ENCODE results near the gene PRAME. TPM values are rescaled to one million over a fixed set of nuclear protein-coding genes. Genes with fewer than 3 reads are reported as not detected.

The PRAME gene
- total and polyA plus RNA-seq, 5 donors from 2014 or later = not detected

DNA sequence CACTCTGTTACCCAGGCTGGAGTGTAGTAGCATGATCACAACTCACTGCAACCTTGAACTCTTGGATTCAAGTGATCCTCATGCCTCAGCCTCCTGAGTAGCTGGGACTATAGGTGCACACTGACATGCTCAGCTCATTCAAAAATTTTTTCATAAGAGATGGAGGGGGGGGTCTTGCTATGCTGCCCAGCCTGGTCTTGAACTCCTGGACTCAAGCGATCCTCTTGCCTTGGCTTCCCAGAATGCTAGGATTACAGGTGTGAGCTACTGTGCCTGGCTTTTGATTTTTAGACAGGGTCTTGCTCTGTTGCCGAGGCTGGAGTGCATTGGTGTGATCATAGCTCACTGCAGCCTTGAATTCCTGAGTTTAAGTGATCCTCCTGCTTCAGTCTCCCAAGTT is 14.0 kb downstream of the PRAME start:
- no peaks in the 10 kb centered on the region for H3K27me3 ChIP-seq (ENCODE audit: control insufficient read depth, insufficient read depth, low read length)
- no peaks in the 10 kb centered on the region for H3K9me3 ChIP-seq (ENCODE audit: control insufficient read depth in 2 of 2, low read length in 2 of 2)
- no peaks in the 10 kb centered on the region for H3K36me3 Mint-ChIP-seq
- DNase-seq (no peak), ATAC-seq (ENCODE audit: low read depth in 2 of 2) (no peak)
- no peaks in the 10 kb centered on the region for H3K4me1 ChIP-seq (ENCODE audit: control insufficient read depth, insufficient read depth, low read length, poor library complexity, severe bottlenecking)
- no peaks in the 10 kb centered on the region for H3K36me3 ChIP-seq (ENCODE audit: control insufficient read depth, insufficient read depth, low read length)
- H3K4me3 ChIP-seq (ENCODE audit: low read depth, low read length) = no peak overlapping the region
- no peak overlapping the region for H3K27ac ChIP-seq (ENCODE audit: insufficient read depth, low read length, poor library complexity, severe bottlenecking)
- H3K4me3 Mint-ChIP-seq = no peak overlapping the region
- H3K27ac Mint-ChIP-seq = no peak overlapping the region
- no peaks in the 10 kb centered on the region for H3K4me1 Mint-ChIP-seq
- H3K9me3 Mint-ChIP-seq = peaks cover 0 to 2% (median 0%) of the 10 kb centered on the region in 7 donors
- peaks cover 1% of the 10 kb centered on the region for H3K27me3 Mint-ChIP-seq

DNA sequence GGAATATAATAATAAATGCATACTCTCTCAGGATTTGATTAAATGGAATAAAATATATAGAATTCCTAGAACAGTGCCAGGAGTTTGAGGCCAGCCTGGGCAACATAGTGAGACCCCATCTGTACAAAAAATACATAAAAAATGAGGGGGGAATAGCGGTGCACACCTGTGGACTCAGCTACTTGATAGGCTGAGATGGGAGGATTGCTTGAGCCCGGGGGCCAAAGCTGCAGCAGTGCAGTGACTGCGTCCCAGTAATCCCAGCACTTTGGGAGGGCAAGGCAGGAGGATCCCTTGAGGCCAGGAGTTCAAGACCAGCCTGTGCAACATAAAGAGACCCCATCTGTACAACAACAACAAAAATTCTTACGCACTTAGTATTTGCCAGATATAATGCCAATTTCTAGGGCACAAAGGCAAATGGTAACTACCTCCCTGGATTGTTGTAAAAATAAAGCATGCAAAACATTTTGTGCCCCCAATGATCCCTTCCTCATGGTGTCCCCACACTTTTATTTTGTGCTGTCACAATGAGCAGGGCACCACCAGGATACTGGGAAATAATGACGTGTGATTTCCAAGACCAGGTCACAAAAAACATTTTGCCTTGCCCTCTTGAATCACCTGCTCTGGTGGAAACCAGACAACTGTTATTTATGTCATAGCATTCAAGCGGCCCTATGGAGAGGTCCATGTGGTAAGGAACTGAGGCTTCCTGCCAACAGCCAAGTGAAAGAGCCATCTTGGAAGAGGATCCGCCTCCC is 20.7 kb downstream of the PRAME start:
- Histone ChIP-seq H3K27ac (ENCODE audit: insufficient read depth, low read length, poor library complexity, severe bottlenecking) (no peak overlapping the region), H3K9me3 (ENCODE audit: control insufficient read depth in 2 of 2, low read length in 2 of 2) (no peaks in the 10 kb centered on the region), H3K4me3 (ENCODE audit: low read depth, low read length) (no peak overlapping the region), H3K36me3 (ENCODE audit: control insufficient read depth, insufficient read depth, low read length) (no peaks in the 10 kb centered on the region), H3K4me1 (ENCODE audit: control insufficient read depth, insufficient read depth, low read length, poor library complexity, severe bottlenecking) (no peaks in the 10 kb centered on the region), H3K27me3 (ENCODE audit: control insufficient read depth, insufficient read depth, low read length) (no peaks in the 10 kb centered on the region)
- no peak overlapping the region for H3K4me3 Mint-ChIP-seq
- peaks cover 19% of the 10 kb centered on the region for H3K27me3 Mint-ChIP-seq
- no peaks in the 10 kb centered on the region for H3K4me1 Mint-ChIP-seq
- H3K9me3 Mint-ChIP-seq = peaks cover 0 to 2% (median 0%) of the 10 kb centered on the region in 7 donors
- no peak overlapping the region for H3K27ac Mint-ChIP-seq
- no peak for DNase-seq
- H3K36me3 Mint-ChIP-seq = no peaks in the 10 kb centered on the region
- no peak for ATAC-seq (ENCODE audit: low read depth in 2 of 2)

DNA sequence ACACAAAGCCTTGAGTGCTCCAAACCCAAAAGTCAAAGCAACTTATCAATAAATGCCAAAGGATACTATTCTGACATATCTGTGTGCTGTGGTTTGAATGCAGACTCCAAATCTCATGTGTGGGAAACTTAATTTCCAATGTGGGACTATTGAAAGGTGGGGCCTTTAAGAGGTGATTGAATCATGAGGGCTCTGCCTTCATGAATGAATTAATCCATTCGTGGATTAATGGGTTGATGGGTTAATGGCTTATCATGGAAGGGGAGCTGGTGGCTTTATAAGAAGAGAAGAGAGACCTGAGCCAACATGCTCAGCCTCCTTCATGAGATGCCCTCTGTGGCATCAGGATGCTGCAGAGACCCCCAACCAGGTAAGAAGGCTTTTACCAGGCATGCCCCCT is 22.1 kb downstream of the PRAME start:
- no peak overlapping the region for H3K4me3 Mint-ChIP-seq
- Histone ChIP-seq H3K27ac (ENCODE audit: insufficient read depth, low read length, poor library complexity, severe bottlenecking) (no peak overlapping the region), H3K27me3 (ENCODE audit: control insufficient read depth, insufficient read depth, low read length) (no peaks in the 10 kb centered on the region), H3K36me3 (ENCODE audit: control insufficient read depth, insufficient read depth, low read length) (no peaks in the 10 kb centered on the region), H3K4me3 (ENCODE audit: low read depth, low read length) (no peak overlapping the region), H3K4me1 (ENCODE audit: control insufficient read depth, insufficient read depth, low read length, poor library complexity, severe bottlenecking) (no peaks in the 10 kb centered on the region), H3K9me3 (ENCODE audit: control insufficient read depth in 2 of 2, low read length in 2 of 2) (no peaks in the 10 kb centered on the region)
- H3K36me3 Mint-ChIP-seq = no peaks in the 10 kb centered on the region
- H3K27me3 Mint-ChIP-seq = peaks cover 19% of the 10 kb centered on the region
- H3K9me3 Mint-ChIP-seq = peaks cover 0 to 2% (median 0%) of the 10 kb centered on the region in 7 donors
- ATAC-seq (ENCODE audit: low read depth in 2 of 2) (no peak), DNase-seq (no peak)
- no peaks in the 10 kb centered on the region for H3K4me1 Mint-ChIP-seq
- no peak overlapping the region for H3K27ac Mint-ChIP-seq

DNA sequence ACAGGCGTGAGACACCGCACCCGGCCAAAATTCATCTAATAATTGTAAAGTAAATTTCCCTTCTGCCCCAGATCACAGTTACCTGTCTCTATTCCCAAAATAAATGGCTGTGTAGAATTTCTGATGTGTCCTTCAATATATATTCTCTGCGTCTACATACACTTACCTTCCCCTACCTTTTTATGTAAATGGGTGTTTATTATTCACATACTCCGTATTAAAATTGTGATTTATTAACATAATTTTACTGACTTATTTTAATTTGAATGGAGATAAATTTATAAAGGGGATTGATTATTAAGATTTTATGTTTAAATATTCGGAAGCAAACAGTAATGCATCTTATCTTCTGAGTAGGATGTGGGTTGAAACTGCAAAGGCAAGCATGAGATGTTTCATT is 22.6 kb downstream of the PRAME start:
- Histone ChIP-seq H3K9me3 (ENCODE audit: control insufficient read depth in 2 of 2, low read length in 2 of 2) (no peaks in the 10 kb centered on the region), H3K36me3 (ENCODE audit: control insufficient read depth, insufficient read depth, low read length) (no peaks in the 10 kb centered on the region), H3K4me1 (ENCODE audit: control insufficient read depth, insufficient read depth, low read length, poor library complexity, severe bottlenecking) (no peaks in the 10 kb centered on the region), H3K27ac (ENCODE audit: insufficient read depth, low read length, poor library complexity, severe bottlenecking) (no peak overlapping the region), H3K4me3 (ENCODE audit: low read depth, low read length) (no peak overlapping the region), H3K27me3 (ENCODE audit: control insufficient read depth, insufficient read depth, low read length) (no peaks in the 10 kb centered on the region)
- Mint-ChIP-seq H3K27ac (no peak overlapping the region), H3K27me3 (peaks cover 19% of the 10 kb centered on the region), H3K9me3 (peaks cover 0 to 2% (median 0%) of the 10 kb centered on the region in 7 donors), H3K4me1 (no peaks in the 10 kb centered on the region), H3K4me3 (no peak overlapping the region), H3K36me3 (no peaks in the 10 kb centered on the region)
- ATAC-seq (ENCODE audit: low read depth in 2 of 2) = no peak
- DNase-seq = no peak

GRCh38 chr22:22535662-22536061 is 23.4 kb downstream of the PRAME start:
- no peaks in the 10 kb centered on the region for H3K9me3 ChIP-seq (ENCODE audit: control insufficient read depth in 2 of 2, low read length in 2 of 2)
- H3K27me3 ChIP-seq (ENCODE audit: control insufficient read depth, insufficient read depth, low read length) = no peaks in the 10 kb centered on the region
- no peak overlapping the region for H3K27ac Mint-ChIP-seq
- DNase-seq = no peak
- peaks cover 0 to 2% (median 0%) of the 10 kb centered on the region in 7 donors for H3K9me3 Mint-ChIP-seq
- H3K4me1 ChIP-seq (ENCODE audit: control insufficient read depth, insufficient read depth, low read length, poor library complexity, severe bottlenecking) = no peaks in the 10 kb centered on the region
- H3K27ac ChIP-seq (ENCODE audit: insufficient read depth, low read length, poor library complexity, severe bottlenecking) = no peak overlapping the region
- H3K4me3 ChIP-seq (ENCODE audit: low read depth, low read length) = no peak overlapping the region
- no peak for ATAC-seq (ENCODE audit: low read depth in 2 of 2)
- H3K36me3 Mint-ChIP-seq = no peaks in the 10 kb centered on the region
- H3K4me3 Mint-ChIP-seq = no peak overlapping the region
- H3K27me3 Mint-ChIP-seq = peaks cover 19% of the 10 kb centered on the region
- no peaks in the 10 kb centered on the region for H3K36me3 ChIP-seq (ENCODE audit: control insufficient read depth, insufficient read depth, low read length)
- no peaks in the 10 kb centered on the region for H3K4me1 Mint-ChIP-seq

DNA sequence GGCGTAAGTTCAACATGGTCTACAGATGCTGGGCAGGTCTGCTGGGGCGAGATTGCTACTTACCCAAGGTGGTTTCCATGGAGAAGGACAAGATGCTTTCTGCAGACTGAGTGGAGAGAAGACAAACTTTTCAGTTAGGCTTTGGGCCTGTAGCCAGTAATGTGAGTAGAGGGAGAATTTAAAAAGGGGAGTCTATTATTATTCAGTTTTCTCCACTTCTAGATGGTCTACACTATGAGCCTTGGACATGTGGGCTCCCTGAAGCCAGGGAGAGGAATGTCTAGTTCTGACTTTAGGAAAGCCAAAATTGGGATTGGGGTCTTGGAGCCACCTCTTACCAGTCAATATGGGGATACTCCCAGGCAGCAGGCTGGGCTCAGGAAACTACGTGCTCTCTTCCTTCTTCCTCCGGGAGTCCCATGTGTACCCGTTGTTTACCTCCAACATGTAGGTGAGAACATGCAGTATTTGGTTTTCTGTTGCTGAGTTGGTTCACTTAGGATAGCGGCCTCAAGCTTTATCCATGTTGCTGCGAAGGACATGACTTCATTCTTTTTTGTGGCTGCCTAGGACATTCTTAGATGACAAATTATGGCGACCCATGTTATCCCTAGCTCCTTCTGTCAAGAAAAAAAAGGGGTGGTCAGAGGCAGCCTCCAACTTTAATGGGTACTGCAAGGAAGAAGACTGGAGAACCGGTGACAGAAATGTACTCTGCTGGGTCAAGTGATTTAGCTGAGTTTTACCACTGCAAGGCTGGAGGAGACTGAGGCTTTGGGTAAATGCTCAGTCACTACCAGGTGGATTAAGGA is 24.3 kb downstream of the PRAME start:
- H3K4me1 Mint-ChIP-seq = no peaks in the 10 kb centered on the region
- H3K9me3 ChIP-seq (ENCODE audit: control insufficient read depth in 2 of 2, low read length in 2 of 2) = no peaks in the 10 kb centered on the region
- H3K27me3 ChIP-seq (ENCODE audit: control insufficient read depth, insufficient read depth, low read length) = no peaks in the 10 kb centered on the region
- peaks cover 16% of the 10 kb centered on the region for H3K27me3 Mint-ChIP-seq
- H3K4me1 ChIP-seq (ENCODE audit: control insufficient read depth, insufficient read depth, low read length, poor library complexity, severe bottlenecking) = no peaks in the 10 kb centered on the region
- H3K4me3 Mint-ChIP-seq = no peak overlapping the region
- H3K27ac Mint-ChIP-seq = no peak overlapping the region
- H3K4me3 ChIP-seq (ENCODE audit: low read depth, low read length) = no peak overlapping the region
- H3K36me3 ChIP-seq (ENCODE audit: control insufficient read depth, insufficient read depth, low read length) = no peaks in the 10 kb centered on the region
- H3K36me3 Mint-ChIP-seq = no peaks in the 10 kb centered on the region
- DNase-seq = no peak
- H3K9me3 Mint-ChIP-seq = peaks cover 0 to 2% (median 0%) of the 10 kb centered on the region in 7 donors
- no peak for ATAC-seq (ENCODE audit: low read depth in 2 of 2)
- no peak overlapping the region for H3K27ac ChIP-seq (ENCODE audit: insufficient read depth, low read length, poor library complexity, severe bottlenecking)

GRCh38 chr22:22533863-22534262 is 25.2 kb downstream of the PRAME start:
- Mint-ChIP-seq H3K9me3 (peaks cover 0 to 2% (median 0%) of the 10 kb centered on the region in 7 donors), H3K27me3 (peaks cover 13% of the 10 kb centered on the region), H3K4me3 (no peak overlapping the region), H3K36me3 (no peaks in the 10 kb centered on the region), H3K4me1 (no peaks in the 10 kb centered on the region), H3K27ac (no peak overlapping the region)
- Histone ChIP-seq H3K27ac (ENCODE audit: insufficient read depth, low read length, poor library complexity, severe bottlenecking) (no peak overlapping the region), H3K4me3 (ENCODE audit: low read depth, low read length) (no peak overlapping the region), H3K36me3 (ENCODE audit: control insufficient read depth, insufficient read depth, low read length) (no peaks in the 10 kb centered on the region), H3K4me1 (ENCODE audit: control insufficient read depth, insufficient read depth, low read length, poor library complexity, severe bottlenecking) (no peaks in the 10 kb centered on the region), H3K27me3 (ENCODE audit: control insufficient read depth, insufficient read depth, low read length) (no peaks in the 10 kb centered on the region), H3K9me3 (ENCODE audit: control insufficient read depth in 2 of 2, low read length in 2 of 2) (no peaks in the 10 kb centered on the region)
- ATAC-seq (ENCODE audit: low read depth in 2 of 2) (no peak), DNase-seq (no peak)

All from CD4-positive, CD25-positive, alpha-beta regulatory T cell (primary cell).